HFF-Myc (cell line): ENCODE results near the gene STX16.

Source experiments
- DNase-seq: peaks from one replicate; pipeline ENCODE4 v3.0.0-alpha.2; 2011; ENCODE audit warnings: low read depth; ENCODE audit errors: extremely low read depth
- H3K4me3 ChIP-seq: replicated peaks from 2 replicates; pipeline ENCODE4 v1.5.1; 2011; ENCODE audit warnings: low read depth, mild to moderate bottlenecking, control low read depth, low read length
- TF ChIP-seq, protein P1 (sequence below): IDR thresholded peaks from 2 replicates; pipeline ENCODE4 v1.5.1; 2012; ENCODE audit warnings: mild to moderate bottlenecking, low read depth, low read length, control low read depth; ENCODE audit errors: missing control alignments

STX16 gene

DNA sequence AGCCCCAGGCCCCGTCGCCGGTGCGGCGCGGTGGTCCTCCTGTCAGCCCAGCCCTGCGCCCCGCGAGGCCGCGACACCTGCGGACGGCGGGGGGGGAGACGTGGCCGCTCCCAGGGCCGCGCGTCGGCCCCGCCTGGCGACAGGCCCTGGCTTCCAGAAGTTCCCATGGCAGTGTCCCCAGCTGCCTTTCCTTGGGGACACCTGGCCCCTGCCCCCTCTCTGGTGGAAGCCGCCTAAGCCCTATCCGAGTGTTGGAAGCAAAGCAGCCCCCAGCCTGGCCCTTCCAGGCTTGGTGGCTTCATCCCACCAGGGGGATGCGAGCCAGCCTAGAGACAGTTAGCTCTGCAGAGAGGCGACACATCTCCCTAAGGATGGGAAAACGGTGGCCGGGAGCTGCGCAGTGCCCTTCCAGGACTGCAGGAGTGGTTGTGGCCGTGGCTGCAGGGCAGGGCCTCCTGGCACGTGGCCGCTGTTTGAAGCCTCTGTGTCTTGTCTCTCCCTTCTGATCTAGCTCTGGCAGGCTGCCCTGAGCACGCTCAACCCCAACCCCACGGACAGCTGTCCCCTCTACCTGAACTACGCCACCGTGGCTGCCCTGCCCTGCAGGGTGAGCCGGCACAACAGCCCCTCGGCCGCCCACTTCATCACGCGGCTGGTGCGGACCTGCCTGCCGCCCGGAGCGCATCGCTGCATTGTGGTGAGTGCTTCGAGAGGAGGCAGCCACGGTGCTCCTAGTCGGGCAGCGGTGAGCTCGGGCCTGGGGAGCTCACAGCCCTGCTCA, 42.3 kb downstream of the STX16 start:
- DNase-seq = no peak
- TF ChIP-seq, protein P1, sequence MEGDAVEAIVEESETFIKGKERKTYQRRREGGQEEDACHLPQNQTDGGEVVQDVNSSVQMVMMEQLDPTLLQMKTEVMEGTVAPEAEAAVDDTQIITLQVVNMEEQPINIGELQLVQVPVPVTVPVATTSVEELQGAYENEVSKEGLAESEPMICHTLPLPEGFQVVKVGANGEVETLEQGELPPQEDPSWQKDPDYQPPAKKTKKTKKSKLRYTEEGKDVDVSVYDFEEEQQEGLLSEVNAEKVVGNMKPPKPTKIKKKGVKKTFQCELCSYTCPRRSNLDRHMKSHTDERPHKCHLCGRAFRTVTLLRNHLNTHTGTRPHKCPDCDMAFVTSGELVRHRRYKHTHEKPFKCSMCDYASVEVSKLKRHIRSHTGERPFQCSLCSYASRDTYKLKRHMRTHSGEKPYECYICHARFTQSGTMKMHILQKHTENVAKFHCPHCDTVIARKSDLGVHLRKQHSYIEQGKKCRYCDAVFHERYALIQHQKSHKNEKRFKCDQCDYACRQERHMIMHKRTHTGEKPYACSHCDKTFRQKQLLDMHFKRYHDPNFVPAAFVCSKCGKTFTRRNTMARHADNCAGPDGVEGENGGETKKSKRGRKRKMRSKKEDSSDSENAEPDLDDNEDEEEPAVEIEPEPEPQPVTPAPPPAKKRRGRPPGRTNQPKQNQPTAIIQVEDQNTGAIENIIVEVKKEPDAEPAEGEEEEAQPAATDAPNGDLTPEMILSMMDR = no peak
- peak overlapping the region; percentile 38 for H3K4me3 ChIP-seq

DNA sequence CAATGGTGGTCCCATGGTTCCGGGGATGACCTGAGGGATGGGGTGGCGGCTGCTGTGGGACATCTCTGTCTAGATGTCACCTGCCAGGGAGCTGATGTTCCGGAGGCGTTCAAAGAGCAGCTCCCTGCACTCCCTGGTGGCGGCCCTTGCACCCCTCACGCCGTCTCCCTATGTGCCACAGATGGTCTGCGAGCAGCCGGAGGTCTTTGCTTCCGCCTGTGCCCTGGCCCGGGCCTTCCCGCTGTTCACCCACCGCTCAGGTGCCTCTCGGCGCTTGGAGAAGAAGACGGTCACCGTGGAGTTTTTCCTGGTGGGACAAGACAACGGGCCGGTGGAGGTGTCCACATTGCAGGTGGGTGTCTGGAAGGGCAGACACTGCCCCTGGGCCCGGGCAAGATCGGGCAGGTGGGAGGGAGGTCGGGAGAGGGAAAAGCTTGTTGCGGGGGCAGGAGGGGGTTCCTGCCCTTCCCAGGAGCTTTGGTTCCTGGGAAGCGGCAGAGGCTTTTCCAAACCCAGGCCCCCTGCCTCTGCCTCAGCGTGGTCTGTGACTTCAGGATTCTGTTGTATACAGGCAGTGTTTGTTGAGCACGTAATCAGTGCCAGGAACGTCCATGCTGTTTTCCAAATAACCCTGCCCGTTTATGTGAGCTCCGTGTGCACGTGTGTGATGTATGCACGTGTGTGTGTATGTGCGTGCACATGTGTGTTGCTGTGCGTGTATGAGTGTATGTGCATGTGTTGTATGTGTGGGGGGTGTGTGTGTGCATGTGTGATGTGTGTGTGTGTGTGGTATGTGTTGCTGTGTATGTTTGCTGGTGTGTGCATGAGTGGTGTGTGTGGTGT, 43.4 kb downstream of the STX16 start:
- H3K4me3 ChIP-seq = no peak overlapping the region
- TF ChIP-seq, protein P1 = no peak
- DNase-seq = no peak

DNA sequence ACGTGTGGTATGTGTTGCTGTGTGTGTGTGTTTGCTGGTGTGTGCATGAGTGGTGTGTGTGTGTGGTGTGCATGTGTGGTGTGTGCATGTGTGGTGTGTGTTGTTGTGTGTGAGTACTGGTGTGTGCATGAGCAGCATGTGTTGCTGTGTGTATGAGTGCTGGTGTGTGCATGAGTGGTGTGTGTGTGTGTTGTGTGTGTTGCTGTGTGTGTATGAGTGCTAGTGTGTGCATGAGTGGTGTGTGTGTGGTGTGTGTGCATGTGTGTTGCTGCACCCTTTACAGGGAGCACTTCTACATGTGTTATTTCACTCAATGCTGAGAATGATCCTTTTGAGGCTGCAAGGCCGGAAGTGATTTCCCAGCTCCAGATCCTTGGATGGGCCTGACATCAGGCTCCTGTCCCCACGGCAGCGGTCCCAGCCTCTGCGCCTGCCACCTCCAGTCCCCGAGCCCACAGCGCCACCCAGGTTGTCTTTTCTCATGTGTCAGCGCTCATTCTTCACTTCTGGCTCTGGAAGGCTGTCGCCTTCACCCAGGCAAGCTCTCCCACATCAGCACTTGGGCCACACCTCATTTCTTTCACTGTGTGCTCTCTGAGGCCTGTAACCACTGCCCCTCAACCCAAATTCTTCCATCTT, 44.1 kb downstream of the STX16 start:
- no peak overlapping the region for H3K4me3 ChIP-seq
- TF ChIP-seq, protein P1 = no peak
- DNase-seq = no peak

DNA sequence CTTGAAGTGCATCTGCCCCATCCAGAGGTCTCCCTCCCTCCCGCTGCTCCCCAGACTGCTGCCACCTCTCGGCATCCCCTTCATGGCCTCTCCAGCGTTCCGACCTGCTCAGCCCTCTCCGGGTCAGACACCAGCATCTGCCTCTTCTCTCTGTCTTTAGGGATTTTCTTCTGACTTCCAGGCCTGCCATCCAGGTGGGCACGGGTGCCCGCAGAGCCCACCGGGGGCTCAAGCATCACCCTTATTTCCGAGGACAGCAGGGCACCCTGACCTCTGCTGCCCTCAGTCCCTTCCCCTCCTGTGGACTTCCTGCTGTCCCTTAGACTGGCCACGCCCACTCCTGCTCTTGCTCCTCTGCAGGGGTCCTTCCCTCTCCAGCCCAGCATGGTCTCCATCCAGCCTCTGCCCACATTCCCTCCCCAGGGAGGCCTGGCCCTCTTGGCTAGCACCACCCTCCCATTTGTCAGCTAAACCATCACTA, 44.9 kb downstream of the STX16 start:
- DNase-seq = no peak
- H3K4me3 ChIP-seq = no peak overlapping the region
- TF ChIP-seq, protein P1 = no peak

DNA sequence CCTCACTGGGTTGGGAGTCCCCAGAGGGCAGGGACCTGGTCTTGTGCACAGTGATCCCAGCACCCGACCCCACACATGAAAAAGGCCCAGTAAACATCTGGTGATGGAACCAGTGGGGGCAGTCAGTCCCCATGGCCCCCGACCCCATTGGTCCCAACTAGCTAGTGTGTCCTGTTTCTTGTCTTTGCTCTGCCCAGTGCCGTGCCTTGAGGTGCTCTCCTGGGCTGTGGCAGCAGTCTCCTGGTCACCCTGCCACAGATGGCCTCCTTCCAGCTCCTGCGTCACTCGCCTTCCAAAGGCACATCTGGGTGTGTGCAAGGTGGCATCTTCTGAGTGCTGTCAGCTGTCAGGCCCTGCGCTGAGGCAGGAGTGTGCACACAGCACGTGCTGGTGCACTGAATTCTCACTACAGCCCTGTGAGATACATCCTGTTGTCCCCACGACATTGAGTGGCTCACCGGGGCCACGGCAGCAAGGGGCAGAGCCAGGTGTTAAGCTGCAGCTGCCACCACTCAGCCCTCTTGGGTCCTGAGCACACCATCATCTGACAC, 45.4 kb downstream of the STX16 start:
- no peak overlapping the region for H3K4me3 ChIP-seq
- TF ChIP-seq, protein P1 = no peak
- DNase-seq = no peak

DNA sequence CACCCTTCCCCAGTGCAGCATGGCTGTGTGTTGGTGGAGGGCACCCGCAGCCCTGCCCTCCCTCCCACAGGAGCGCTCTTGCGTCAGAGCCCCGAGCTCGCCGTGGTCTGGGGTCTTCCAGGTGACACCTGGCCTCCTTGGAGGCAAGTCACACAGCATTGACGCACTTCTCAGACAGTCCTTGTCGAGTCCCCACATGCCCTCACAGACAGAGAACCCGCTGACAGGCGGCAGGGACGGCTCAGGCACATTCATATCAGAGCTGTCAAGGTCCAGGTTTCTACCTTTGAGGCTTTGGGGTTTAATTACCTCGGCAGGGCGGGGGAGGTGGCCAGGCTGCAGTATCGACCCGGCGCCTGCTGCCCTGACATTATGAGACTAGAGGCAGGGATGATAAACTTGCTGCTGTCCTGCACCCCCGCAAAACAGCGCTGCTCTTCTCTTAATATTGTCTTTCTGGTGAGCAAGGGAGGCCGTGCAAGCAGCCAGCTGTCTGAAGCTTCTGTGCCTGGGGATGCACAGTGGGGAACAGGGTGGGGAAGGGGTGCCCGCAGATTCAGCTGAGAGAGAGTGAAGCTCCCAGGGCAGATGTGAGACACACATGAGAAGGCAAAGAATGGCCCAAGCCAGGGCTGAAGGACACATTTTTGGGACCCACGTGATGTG, 46.3 kb downstream of the STX16 start:
- DNase-seq = no peak
- H3K4me3 ChIP-seq = no peak overlapping the region
- TF ChIP-seq, protein P1 = no peak
